ENCODE results near the gene DPCD.

GRCh38 chr10:101578192-101578591 is 9.9 kb upstream of the DPCD start:
- TF ChIP-seq CTCF (conservative IDR thresholded peaks at IDR 0.05; ENCODE audit: low read depth in 2 of 2) (no peak), EZH2 (IDR thresholded peaks at IDR 0.05; ENCODE audit: low read depth, unreplicated experiment) (no peak), REST (IDR thresholded peaks at IDR 0.05; ENCODE audit: unreplicated experiment) (no peak), EZH2phosphoT487 (IDR thresholded peaks at IDR 0.05; ENCODE audit: unreplicated experiment) (no peak), POLR2AphosphoS5 (IDR thresholded peaks at IDR 0.05; ENCODE audit: low read depth) (no peak), ETS1 (IDR thresholded peaks at IDR 0.05) (no peak), STAT1 (IDR thresholded peaks at IDR 0.05; ENCODE audit: unreplicated experiment) (no peak), JUNB (IDR thresholded peaks at IDR 0.05; ENCODE audit: unreplicated experiment) (no peak)

Measured in GM23338 (cell line).